HTR-8/SVneo (cell line): ENCODE data around the gene ATP1B2.
"Not testable (repeated sequence)": the region's sequence is repeated elsewhere in the genome, so short reads cannot be mapped to it uniquely, and the experiment has no call there.

Experiments used
- DNase-seq: peaks from one replicate; pipeline ENCODE4 v3.0.0; 2011; ENCODE audit warnings: low spot score, mixed read lengths; ENCODE audit not compliant: insufficient read length
- FAIRE-seq: peaks from 2 replicates; lab custom pipeline; 2011; peaks lifted over from hg19 to GRCh38; lab: Jason Lieb, UNC

ATP1B2 gene

GRCh38 chr17:7633093-7633492 lies 17.6 kb upstream of the ATP1B2 start:
- no peak for DNase-seq
- no peak for FAIRE-seq

- FAIRE-seq (no peak), DNase-seq (peak; percentile 68)
These were observed 16.3 kb upstream of the ATP1B2 start for GRCh38 chr17:7634384-7634783.

- FAIRE-seq: no peak
- DNase-seq: no peak
These were observed 14.6 kb upstream of the ATP1B2 start for GRCh38 chr17:7636163-7636562.

GRCh38 chr17:7640783-7641182 lies 9.9 kb upstream of the ATP1B2 start:
- FAIRE-seq: no peak
- DNase-seq: no peak

GRCh38 chr17:7641635-7642034 lies 9.1 kb upstream of the ATP1B2 start:
- FAIRE-seq, DNase-seq: not testable (repeated sequence)

GRCh38 chr17:7644775-7645174 lies 6.0 kb upstream of the ATP1B2 start:
- FAIRE-seq (no peak), DNase-seq (no peak)

GRCh38 chr17:7646457-7646856 lies 4.3 kb upstream of the ATP1B2 start:
- FAIRE-seq: no peak
- no peak for DNase-seq

GRCh38 chr17:7647018-7647417 lies 3.7 kb upstream of the ATP1B2 start:
- FAIRE-seq (peak; percentile 69), DNase-seq (no peak)

- DNase-seq (no peak), FAIRE-seq (no peak)
These were observed 455 bp downstream of the ATP1B2 start for GRCh38 chr17:7651097-7651664.

GRCh38 chr17:7651665-7652387 lies 1.1 kb downstream of the ATP1B2 start:
- DNase-seq: no peak
- FAIRE-seq: no peak

GRCh38 chr17:7652388-7653356 lies 1.9 kb downstream of the ATP1B2 start:
- DNase-seq (no peak), FAIRE-seq (no peak)

GRCh38 chr17:7654832-7655540 lies 4.3 kb downstream of the ATP1B2 start:
- peak; percentile 28 for FAIRE-seq

GRCh38 chr17:7655541-7655840 lies 4.8 kb downstream of the ATP1B2 start:
- DNase-seq (no peak), FAIRE-seq (no peak)

More at GRCh38 chr17:7654832-7655540, 4.3 kb downstream of the ATP1B2 start:
- no peak for DNase-seq

- no peak for DNase-seq
- no peak for FAIRE-seq
These were observed 6.4 kb downstream of the ATP1B2 start for GRCh38 chr17:7656958-7657609.

- DNase-seq: no peak
- no peak for FAIRE-seq
These were observed 17.1 kb downstream of the ATP1B2 start for GRCh38 chr17:7667656-7668406.

- no peak for FAIRE-seq
- no peak for DNase-seq
These were observed 17.8 kb downstream of the ATP1B2 start for GRCh38 chr17:7668482-7668881.

- FAIRE-seq: no peak
These were observed 22.5 kb downstream of the ATP1B2 start for GRCh38 chr17:7673239-7673638.

GRCh38 chr17:7674934-7675333 lies 24.2 kb downstream of the ATP1B2 start:
- no peak for DNase-seq
- no peak for FAIRE-seq

More at GRCh38 chr17:7673239-7673638, 22.5 kb downstream of the ATP1B2 start:
- DNase-seq: no peak

- DNase-seq (no peak), FAIRE-seq (no peak)
These were observed 25.8 kb downstream of the ATP1B2 start for GRCh38 chr17:7676533-7676932.
